Measurements from ENCODE around the gene ZDHHC7. TPM values are rescaled to one million over a fixed set of nuclear protein-coding genes. Genes with fewer than 3 reads are reported as not detected.
A peak's percentile ranks its signal among the peaks of the same experiment; 100 is the strongest.

Gene ZDHHC7
- total RNA-seq, 2 experiments from 2014 or later: 25.1 to 27.8 TPM

DNA sequence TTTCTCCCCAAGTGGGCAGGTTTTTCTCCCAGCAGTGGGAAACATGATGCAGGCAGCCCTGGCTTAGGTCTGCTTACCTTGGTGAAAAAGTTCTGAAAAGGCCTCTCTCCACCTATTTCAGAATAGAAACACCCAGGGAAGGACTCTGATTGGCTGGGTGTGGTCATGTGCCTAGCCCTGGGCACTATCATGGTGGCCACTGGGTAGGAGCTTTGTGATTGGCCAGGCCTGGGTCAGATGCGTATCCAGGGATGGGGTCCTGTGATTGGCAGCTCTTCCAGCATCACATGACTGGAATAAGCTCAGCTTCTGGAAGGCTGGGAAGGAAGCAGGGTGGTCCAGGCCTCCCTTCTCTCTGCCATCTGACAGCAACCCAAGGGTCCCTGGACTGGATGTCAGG is 53.5 kb downstream of the ZDHHC7 start:
- DNase-seq (no peak), ATAC-seq (no peak)
- H3K27ac Mint-ChIP-seq: no peak overlapping the region
- no peaks in the 10 kb centered on the region for H3K4me1 Mint-ChIP-seq
- no peaks in the 10 kb centered on the region for H3K36me3 Mint-ChIP-seq (ENCODE audit: low read depth)
- H3K9me3 Mint-ChIP-seq (ENCODE audit: low read depth): no peaks in the 10 kb centered on the region
- H3K4me3 Mint-ChIP-seq: no peak overlapping the region
- intact Hi-C loops (cut with DNase I, micrococcal nuclease): loop anchor here in 1 of 2 experiments (10.0 kb wide), 1 partner anchor 443 kb away; no protein-coding TSS in a partner anchor
- POLR2A ChIA-PET: no interaction called here
- CTCF ChIA-PET: interaction anchor here (1.1 kb wide), 1 partner anchor 13 kb away, joined by 5 read pairs; no protein-coding TSS in a partner anchor
- H3K27me3 Mint-ChIP-seq: no peaks in the 10 kb centered on the region

- ATAC-seq (no peak), DNase-seq (no peak)
- ChIA-PET CTCF (interaction anchor here (1.4 kb wide), 1 partner anchor 14 kb away, joined by 5 read pairs; no protein-coding TSS in a partner anchor), POLR2A (no interaction called here)
- H3K36me3 Mint-ChIP-seq (ENCODE audit: low read depth): no peaks in the 10 kb centered on the region
- H3K4me3 Mint-ChIP-seq: no peak overlapping the region
- no peaks in the 10 kb centered on the region for H3K9me3 Mint-ChIP-seq (ENCODE audit: low read depth)
- H3K27me3 Mint-ChIP-seq: no peaks in the 10 kb centered on the region
- no peaks in the 10 kb centered on the region for H3K4me1 Mint-ChIP-seq
- intact Hi-C loops (cut with DNase I, micrococcal nuclease): loop anchor here in 1 of 2 experiments (10.0 kb wide), 1 partner anchor 442 kb away; no protein-coding TSS in a partner anchor
- H3K27ac Mint-ChIP-seq: no peak overlapping the region
These were observed 54.1 kb downstream of the ZDHHC7 start for GRCh38 chr16:84957192-84957591.

DNA sequence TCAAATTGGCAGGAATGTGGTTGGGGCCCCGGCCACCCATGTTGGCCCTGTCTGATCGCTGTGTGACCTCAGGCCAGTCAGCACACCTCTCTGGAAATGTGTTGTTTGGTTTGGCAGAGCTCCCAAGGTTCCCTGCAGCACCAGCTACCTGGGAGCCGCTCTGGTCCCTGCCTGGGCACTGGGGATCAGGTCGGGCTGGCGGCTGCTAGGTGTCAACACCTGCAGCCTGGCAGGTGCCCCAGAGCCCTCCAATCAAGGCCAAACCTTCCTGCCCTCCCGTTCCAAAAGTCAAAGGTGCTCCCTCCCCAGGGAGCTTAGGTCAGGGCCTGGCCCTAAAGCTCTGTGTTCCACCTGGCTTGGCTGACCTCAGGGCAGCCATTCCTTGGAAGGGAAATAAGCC is 55.9 kb downstream of the ZDHHC7 start:
- ATAC-seq: no peak
- no peak for DNase-seq
- ChIA-PET CTCF (interaction anchor here (1.0 to 6.7 kb wide), 5 partner anchors 14 to 200 kb away, joined by 3 to 108 read pairs (median 5); no protein-coding TSS in a partner anchor), POLR2A (no interaction called here)
- Mint-ChIP-seq H3K27ac (no peak overlapping the region), H3K9me3 (ENCODE audit: low read depth) (no peaks in the 10 kb centered on the region), H3K4me3 (no peak overlapping the region), H3K4me1 (no peaks in the 10 kb centered on the region), H3K27me3 (no peaks in the 10 kb centered on the region), H3K36me3 (ENCODE audit: low read depth) (no peaks in the 10 kb centered on the region)
- intact Hi-C loops (cut with DNase I, micrococcal nuclease): loop anchor here in 1 of 2 experiments (10.0 kb wide), 1 partner anchor 441 kb away; no protein-coding TSS in a partner anchor

DNA sequence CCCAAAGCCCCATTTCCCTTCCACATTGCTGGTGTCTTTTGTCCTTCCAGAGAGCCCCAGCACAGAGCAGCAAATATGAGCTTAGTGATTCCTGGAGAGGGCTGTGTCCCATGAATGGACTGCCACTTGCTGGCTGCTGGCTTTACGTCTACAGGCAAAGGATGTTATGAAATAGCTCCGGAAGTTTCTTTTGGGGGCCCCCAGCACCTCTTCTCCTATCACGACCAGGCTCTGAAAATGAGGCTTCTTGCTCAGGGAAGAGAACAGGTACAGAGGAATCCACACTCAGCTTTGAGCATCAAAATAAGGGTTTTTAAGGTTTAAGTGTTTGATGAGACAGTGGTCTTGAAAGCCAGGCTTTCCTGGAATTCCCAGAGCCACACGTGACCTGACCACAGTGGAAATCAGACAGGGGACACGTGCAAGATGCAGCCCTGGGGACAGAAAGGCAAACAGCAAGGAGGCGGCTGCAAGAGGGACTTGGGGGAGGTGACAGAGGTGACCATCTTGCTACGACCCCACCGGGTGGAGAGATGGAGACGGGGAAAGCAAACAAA is 58.1 kb downstream of the ZDHHC7 start:
- Mint-ChIP-seq H3K27me3 (no peaks in the 10 kb centered on the region), H3K4me1 (no peaks in the 10 kb centered on the region), H3K27ac (no peak overlapping the region), H3K36me3 (ENCODE audit: low read depth) (no peaks in the 10 kb centered on the region), H3K4me3 (no peak overlapping the region), H3K9me3 (ENCODE audit: low read depth) (no peaks in the 10 kb centered on the region)
- ATAC-seq (no peak), DNase-seq (no peak)
- ChIA-PET CTCF (interaction anchor here (0.6 to 6.7 kb wide), 18 partner anchors 8 to 342 kb away, joined by 3 to 108 read pairs (median 3); no protein-coding TSS in a partner anchor), POLR2A (no interaction called here)
- intact Hi-C loops (cut with DNase I, micrococcal nuclease): loop anchor here in 1 of 2 experiments (10.0 kb wide), 1 partner anchor 438 kb away; no protein-coding TSS in a partner anchor

DNA sequence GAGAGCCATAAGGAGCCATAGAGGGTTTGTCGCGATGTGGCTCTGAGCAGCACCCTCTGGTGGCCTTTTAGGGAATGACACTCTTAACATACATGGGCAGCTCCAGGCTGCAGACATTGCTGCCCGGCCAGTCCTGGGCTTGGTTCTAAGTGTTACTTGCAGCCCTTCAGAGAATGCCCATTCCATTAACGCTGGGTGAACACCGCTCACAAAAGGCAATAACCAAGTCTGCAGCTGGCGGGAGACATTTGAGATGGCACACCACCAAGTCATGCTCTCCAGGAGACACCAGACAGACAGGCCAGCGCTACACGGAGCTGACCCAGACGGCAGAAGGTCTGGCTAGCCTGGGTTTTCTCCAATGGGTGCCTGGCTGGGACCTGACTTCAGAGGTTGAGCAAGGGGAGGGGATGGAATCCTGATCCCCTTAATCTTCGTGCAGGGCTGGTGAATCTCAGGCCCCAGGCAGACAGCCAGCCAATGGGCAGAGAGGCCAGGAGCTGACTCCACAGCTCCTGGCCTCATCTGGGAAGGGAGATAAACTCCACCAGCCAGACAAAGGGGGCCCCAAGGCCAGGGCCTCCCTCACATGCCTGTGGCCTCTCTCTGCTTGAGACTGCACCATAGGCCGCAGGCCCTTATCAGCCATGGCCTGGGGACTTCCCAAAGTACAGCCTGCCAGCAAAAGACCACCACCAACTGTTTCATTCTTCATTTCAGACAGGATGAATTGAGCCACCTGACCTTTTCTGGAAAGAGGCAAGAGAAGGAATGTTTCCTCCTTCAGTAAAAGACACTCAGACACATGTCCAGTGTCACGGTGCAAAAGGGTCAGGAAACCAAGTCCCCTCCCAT is 58.8 kb downstream of the ZDHHC7 start:
- H3K27ac Mint-ChIP-seq: no peak overlapping the region
- ChIA-PET CTCF (interaction anchor here (0.6 to 6.7 kb wide), 29 partner anchors 9 to 342 kb away, joined by 3 to 108 read pairs (median 3); no protein-coding TSS in a partner anchor), POLR2A (interaction anchor here (0.6 kb wide), 1 partner anchor 484 kb away, joined by 4 read pairs; no protein-coding TSS in a partner anchor)
- DNase-seq (peak; percentile 79), ATAC-seq (peak; percentile 91)
- no peak overlapping the region for H3K4me3 Mint-ChIP-seq
- no peaks in the 10 kb centered on the region for H3K4me1 Mint-ChIP-seq
- intact Hi-C loops (cut with DNase I, micrococcal nuclease): loop anchor here (1.0 to 10.0 kb wide), 4 partner anchors 27 to 438 kb away; no protein-coding TSS in a partner anchor
- no peaks in the 10 kb centered on the region for H3K36me3 Mint-ChIP-seq (ENCODE audit: low read depth)
- no peaks in the 10 kb centered on the region for H3K9me3 Mint-ChIP-seq (ENCODE audit: low read depth)
- H3K27me3 Mint-ChIP-seq: no peaks in the 10 kb centered on the region

DNA sequence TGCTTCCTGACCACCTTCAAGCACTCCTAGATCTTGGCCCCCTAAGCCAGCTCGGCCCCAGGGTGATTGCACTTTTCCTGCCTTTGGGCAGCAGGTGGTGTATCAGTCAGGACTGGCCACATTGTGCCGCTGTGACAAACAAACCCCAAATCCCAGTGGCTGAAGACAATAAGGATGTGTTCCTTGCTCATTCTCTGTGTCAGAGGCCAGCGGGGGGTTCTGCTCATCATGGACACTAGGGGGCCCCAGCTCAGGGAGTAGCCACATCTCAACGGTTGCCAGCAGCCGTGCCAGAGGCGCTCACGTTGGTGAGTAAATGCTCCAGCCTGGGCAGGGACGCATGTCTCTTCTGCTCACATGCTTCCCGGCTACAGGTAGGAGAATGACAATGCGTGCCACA is 60.4 kb downstream of the ZDHHC7 start:
- Mint-ChIP-seq H3K27ac (no peak overlapping the region), H3K9me3 (ENCODE audit: low read depth) (no peaks in the 10 kb centered on the region), H3K27me3 (no peaks in the 10 kb centered on the region), H3K4me3 (no peak overlapping the region), H3K4me1 (no peaks in the 10 kb centered on the region), H3K36me3 (ENCODE audit: low read depth) (no peaks in the 10 kb centered on the region)
- DNase-seq: peak; percentile 62
- intact Hi-C loops (cut with DNase I, micrococcal nuclease): loop anchor here in 1 of 2 experiments (10.0 kb wide), 1 partner anchor 436 kb away; no protein-coding TSS in a partner anchor
- POLR2A ChIA-PET: no interaction called here
- no peak for ATAC-seq
- CTCF ChIA-PET: interaction anchor here (1.0 to 6.7 kb wide), 6 partner anchors 14 to 196 kb away, joined by 3 to 108 read pairs (median 7); no protein-coding TSS in a partner anchor

DNA sequence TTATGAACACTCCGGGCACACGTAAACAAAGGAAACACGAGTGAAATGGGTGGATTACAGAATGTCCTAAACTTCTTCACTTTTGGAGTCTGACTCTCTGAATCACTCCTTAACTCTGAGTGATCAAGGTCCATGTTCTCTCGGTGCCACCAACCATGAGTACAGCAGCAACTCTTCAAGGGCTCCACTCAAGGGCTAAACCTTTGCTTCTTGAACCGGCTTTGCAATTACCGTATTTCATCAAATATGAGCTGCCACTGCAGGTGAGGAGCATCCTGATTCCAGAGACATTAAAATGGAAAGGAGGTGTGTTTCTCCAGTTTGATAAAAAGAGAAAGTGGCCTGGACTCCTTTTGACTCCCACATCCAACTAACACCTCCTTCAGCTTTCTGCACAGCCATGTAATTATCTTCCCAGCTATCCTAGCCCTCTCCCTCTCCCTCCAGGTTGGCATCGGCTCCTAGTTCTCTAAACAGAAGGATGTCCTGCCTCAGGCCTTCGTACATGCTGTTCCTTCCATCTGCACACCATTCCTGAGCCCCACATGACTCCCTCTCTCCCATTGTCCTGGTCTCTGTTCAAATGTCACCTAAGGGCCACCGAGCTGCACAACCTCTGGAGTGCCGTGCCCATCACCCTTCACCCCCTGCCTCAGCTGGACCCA is 61.4 kb downstream of the ZDHHC7 start:
- H3K4me1 Mint-ChIP-seq: no peaks in the 10 kb centered on the region
- ATAC-seq (no peak), DNase-seq (no peak)
- POLR2A ChIA-PET: no interaction called here
- H3K27ac Mint-ChIP-seq: no peak overlapping the region
- H3K9me3 Mint-ChIP-seq (ENCODE audit: low read depth): peaks cover 1% of the 10 kb centered on the region
- intact Hi-C loops (cut with DNase I, micrococcal nuclease): loop anchor here in 1 of 2 experiments (10.0 kb wide), 1 partner anchor 435 kb away; no protein-coding TSS in a partner anchor
- no peak overlapping the region for H3K4me3 Mint-ChIP-seq
- no peaks in the 10 kb centered on the region for H3K36me3 Mint-ChIP-seq (ENCODE audit: low read depth)
- CTCF ChIA-PET: interaction anchor here (0.7 to 6.7 kb wide), 4 partner anchors 20 to 1241 kb away, joined by 4 to 108 read pairs (median 8); no protein-coding TSS in a partner anchor
- H3K27me3 Mint-ChIP-seq: no peaks in the 10 kb centered on the region

DNA sequence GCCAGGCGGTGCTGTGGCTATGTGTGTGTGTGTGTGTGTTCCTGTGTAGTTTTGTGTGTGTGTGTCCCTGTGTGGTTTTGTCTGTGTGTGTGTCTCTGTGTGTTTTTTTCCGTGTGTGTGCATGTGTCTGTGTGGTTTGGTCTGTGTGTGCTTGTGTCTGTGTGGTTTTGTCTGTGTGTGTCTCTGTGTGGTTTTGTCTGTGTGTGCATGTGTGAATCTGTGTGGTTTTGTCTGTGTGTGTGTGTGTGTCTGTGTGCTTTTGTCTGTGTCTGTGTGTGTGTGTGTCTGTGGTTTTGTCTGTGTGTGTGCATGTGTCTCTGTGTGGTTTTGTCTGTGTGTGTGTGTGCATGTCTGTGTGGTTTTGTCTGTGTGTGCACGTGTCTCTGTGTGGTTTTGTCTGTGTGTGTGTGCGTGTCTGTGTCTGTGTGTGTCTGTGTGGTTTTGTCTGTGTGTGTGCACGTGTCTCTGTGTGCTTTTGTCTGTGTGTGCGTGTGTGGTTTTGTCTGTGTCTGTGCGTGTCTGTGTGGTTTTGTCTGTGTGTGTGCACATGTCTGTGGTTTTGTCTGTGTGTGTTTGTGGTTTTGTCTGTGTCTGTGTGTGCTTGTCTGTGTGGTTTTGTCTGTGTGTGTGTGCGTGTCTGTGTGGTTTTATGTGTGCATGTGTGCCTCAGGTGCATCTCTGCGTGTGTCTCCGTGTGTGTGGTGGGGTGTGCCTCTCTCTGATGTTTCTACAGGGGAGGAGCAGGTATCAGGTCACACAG is 62.3 kb downstream of the ZDHHC7 start:
- peaks cover 1% of the 10 kb centered on the region for H3K9me3 Mint-ChIP-seq (ENCODE audit: low read depth)
- H3K4me1 Mint-ChIP-seq: no peaks in the 10 kb centered on the region
- intact Hi-C loops (cut with DNase I, micrococcal nuclease): no loop called here
- DNase-seq (no peak), ATAC-seq (no peak)
- no peaks in the 10 kb centered on the region for H3K36me3 Mint-ChIP-seq (ENCODE audit: low read depth)
- POLR2A ChIA-PET: no interaction called here
- H3K27me3 Mint-ChIP-seq: no peaks in the 10 kb centered on the region
- no peak overlapping the region for H3K27ac Mint-ChIP-seq
- H3K4me3 Mint-ChIP-seq: no peak overlapping the region
- CTCF ChIA-PET: interaction anchor here (6.7 kb wide), 1 partner anchor 21 kb away, joined by 108 read pairs; no protein-coding TSS in a partner anchor

DNA sequence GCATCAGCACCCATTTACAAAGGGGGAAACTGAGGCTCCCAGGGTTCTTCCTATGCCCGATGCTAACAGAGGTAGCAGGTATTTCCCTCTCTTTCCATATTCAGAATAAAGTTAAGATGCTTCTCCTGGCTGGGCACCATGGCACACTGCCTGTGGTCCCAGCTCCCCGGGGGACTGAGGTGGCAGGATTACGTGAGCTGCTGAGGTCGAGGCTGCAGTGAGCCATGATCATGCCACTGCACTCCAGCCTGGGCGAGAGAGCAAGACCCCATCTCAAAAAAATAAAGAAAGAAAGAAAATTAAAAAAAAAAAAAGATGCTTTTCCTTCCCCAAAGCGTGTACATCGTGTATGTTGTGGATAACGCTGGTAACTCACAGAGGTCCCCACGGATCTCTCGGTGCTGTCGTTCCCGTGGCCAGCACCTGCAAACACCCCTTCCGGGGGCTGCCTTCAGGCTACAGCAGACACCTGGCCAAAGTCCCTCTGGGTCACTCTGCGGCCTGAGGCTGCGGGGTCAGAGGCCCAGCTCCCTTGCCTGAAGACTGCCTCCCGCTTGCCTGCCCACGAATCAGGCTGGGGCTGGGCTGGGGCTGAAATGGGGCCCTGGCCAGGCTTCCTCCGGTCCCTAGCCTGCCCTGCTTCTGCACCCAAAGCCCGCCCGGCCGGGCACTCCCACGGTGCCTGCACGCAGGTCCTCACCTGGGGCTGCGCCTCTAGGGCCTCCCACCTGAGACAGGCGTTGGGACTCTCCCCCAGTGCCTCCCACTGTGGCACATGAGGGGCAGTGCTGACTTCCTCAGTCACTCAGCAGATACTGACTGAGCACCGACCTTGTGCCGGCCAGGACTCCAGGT is 63.1 kb downstream of the ZDHHC7 start:
- Mint-ChIP-seq H3K4me3 (no peak overlapping the region), H3K9me3 (ENCODE audit: low read depth) (peaks cover 1% of the 10 kb centered on the region), H3K27me3 (no peaks in the 10 kb centered on the region), H3K27ac (no peak overlapping the region), H3K4me1 (no peaks in the 10 kb centered on the region), H3K36me3 (ENCODE audit: low read depth) (no peaks in the 10 kb centered on the region)
- ATAC-seq (no peak), DNase-seq (no peak)
- intact Hi-C loops (cut with DNase I, micrococcal nuclease): no loop called here
- CTCF ChIA-PET: interaction anchor here (0.9 to 1.6 kb wide), 2 partner anchors 22 to 195 kb away, joined by 3 to 4 read pairs; no protein-coding TSS in a partner anchor
- POLR2A ChIA-PET: no interaction called here

DNA sequence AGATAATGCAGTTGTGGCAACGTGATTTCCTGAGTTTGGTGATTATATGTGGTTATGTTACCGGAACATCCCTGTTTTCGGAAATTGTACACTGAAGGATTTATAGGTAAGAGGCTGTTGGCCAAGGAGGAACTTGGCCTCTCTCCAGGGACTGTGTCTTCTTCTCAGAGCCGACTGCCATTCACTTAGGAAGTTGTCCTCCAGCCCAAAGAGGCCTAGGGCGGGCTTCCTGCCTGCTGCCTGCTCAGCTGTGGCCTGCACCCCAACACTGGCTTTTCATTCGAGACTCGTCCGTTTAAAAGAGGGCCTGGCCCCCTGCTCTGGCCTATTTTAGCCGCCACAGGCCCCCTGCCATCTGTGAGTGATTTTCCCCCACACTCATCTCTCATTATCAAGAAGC is 64.3 kb downstream of the ZDHHC7 start:
- H3K27ac Mint-ChIP-seq: no peak overlapping the region
- no peak overlapping the region for H3K4me3 Mint-ChIP-seq
- H3K4me1 Mint-ChIP-seq: no peaks in the 10 kb centered on the region
- POLR2A ChIA-PET: no interaction called here
- CTCF ChIA-PET: interaction anchor here (1.6 to 1.9 kb wide), 2 partner anchors 21 to 192 kb away, joined by 4 to 6 read pairs; no protein-coding TSS in a partner anchor
- no peaks in the 10 kb centered on the region for H3K36me3 Mint-ChIP-seq (ENCODE audit: low read depth)
- H3K9me3 Mint-ChIP-seq (ENCODE audit: low read depth): peaks cover 1% of the 10 kb centered on the region
- intact Hi-C loops (cut with DNase I, micrococcal nuclease): no loop called here
- no peak for ATAC-seq
- no peaks in the 10 kb centered on the region for H3K27me3 Mint-ChIP-seq
- no peak for DNase-seq

Measured in activated CD4-positive, alpha-beta T cell treated with anti-CD3 and anti-CD28 coated beads for 36 hours (primary cell).